ENCODE data around the gene SYCP1.
"Not testable (repeated sequence)": the region's sequence is repeated elsewhere in the genome, so short reads cannot be mapped to it uniquely, and the experiment has no call there.

The SYCP1 gene

GRCh38 chr1:115012434-115012833 lies 157.8 kb downstream of the SYCP1 start:
- no peak for DNase-seq (ENCODE audit: low spot score in 2 of 2)
- H3K9me3 Mint-ChIP-seq, result no peaks in the 10 kb centered on the region
- H3K27ac Mint-ChIP-seq, result no peak overlapping the region
- ATAC-seq, result no peak
- H3K4me1 Mint-ChIP-seq, result no peaks in the 10 kb centered on the region
- H3K4me3 Mint-ChIP-seq, result no peak overlapping the region
- H3K36me3 Mint-ChIP-seq, result no peaks in the 10 kb centered on the region

- no peak for DNase-seq (ENCODE audit: low spot score in 2 of 2)
- H3K4me3 Mint-ChIP-seq, result no peak overlapping the region
- peaks cover 4% of the 10 kb centered on the region for H3K9me3 Mint-ChIP-seq
- H3K4me1 Mint-ChIP-seq, result no peaks in the 10 kb centered on the region
- H3K27ac Mint-ChIP-seq, result no peak overlapping the region
- no peak for ATAC-seq
- H3K36me3 Mint-ChIP-seq, result no peaks in the 10 kb centered on the region
Measured at GRCh38 chr1:115013792-115014191, 159.1 kb downstream of the SYCP1 start.

GRCh38 chr1:115019549-115019948 lies 164.9 kb downstream of the SYCP1 start:
- not testable (repeated sequence) for H3K4me3 Mint-ChIP-seq; H3K4me1 Mint-ChIP-seq; DNase-seq (ENCODE audit: low spot score in 2 of 2); ATAC-seq; H3K36me3 Mint-ChIP-seq; H3K9me3 Mint-ChIP-seq; H3K27ac Mint-ChIP-seq

- Mint-ChIP-seq H3K9me3 (peaks cover 4% of the 10 kb centered on the region), H3K4me3 (no peak overlapping the region), H3K36me3 (no peaks in the 10 kb centered on the region), H3K4me1 (no peaks in the 10 kb centered on the region), H3K27ac (no peak overlapping the region)
- no peak for ATAC-seq
- DNase-seq (ENCODE audit: low spot score in 2 of 2), result no peak
Measured at GRCh38 chr1:115021145-115021544, 166.5 kb downstream of the SYCP1 start.

GRCh38 chr1:115023593-115023992 lies 168.9 kb downstream of the SYCP1 start:
- no peak overlapping the region for H3K27ac Mint-ChIP-seq
- no peak for ATAC-seq
- peaks cover 2% of the 10 kb centered on the region for H3K9me3 Mint-ChIP-seq

GRCh38 chr1:115029526-115029925 lies 174.9 kb downstream of the SYCP1 start, which contains the start of gene TSHB:
Gene TSHB (plus strand): TSS chr1:115029826. CDS start chr1:115033363, 3,537 bp downstream.
- ATAC-seq, result no peak
- Mint-ChIP-seq H3K36me3 (no peaks in the 10 kb centered on the region), H3K9me3 (no peaks in the 10 kb centered on the region), H3K4me3 (no peak within 1 kb of the TSS), H3K4me1 (no peaks in the 10 kb centered on the region), H3K27ac (no peak within 1 kb of the TSS)
- no peak for DNase-seq (ENCODE audit: low spot score in 2 of 2)

More at GRCh38 chr1:115023593-115023992, 168.9 kb downstream of the SYCP1 start:
- Mint-ChIP-seq H3K4me1 (no peaks in the 10 kb centered on the region), H3K4me3 (no peak overlapping the region), H3K36me3 (no peaks in the 10 kb centered on the region)
- no peak for DNase-seq (ENCODE audit: low spot score in 2 of 2)

GRCh38 chr1:115031595-115031994 lies 176.9 kb downstream of the SYCP1 start:
- DNase-seq (ENCODE audit: low spot score in 2 of 2) (no peak), ATAC-seq (no peak)
- H3K4me3 Mint-ChIP-seq, result no peak overlapping the region
- H3K4me1 Mint-ChIP-seq, result no peaks in the 10 kb centered on the region
- H3K27ac Mint-ChIP-seq, result no peak overlapping the region
- H3K36me3 Mint-ChIP-seq, result no peaks in the 10 kb centered on the region
- H3K9me3 Mint-ChIP-seq, result no peaks in the 10 kb centered on the region

GRCh38 chr1:115035652-115036051 lies 181.0 kb downstream of the SYCP1 start:
- H3K9me3 Mint-ChIP-seq, result no peaks in the 10 kb centered on the region
- H3K4me3 Mint-ChIP-seq, result no peak overlapping the region
- no peak for DNase-seq (ENCODE audit: low spot score in 2 of 2)
- no peak overlapping the region for H3K27ac Mint-ChIP-seq
- no peaks in the 10 kb centered on the region for H3K4me1 Mint-ChIP-seq
- no peak for ATAC-seq
- H3K36me3 Mint-ChIP-seq, result no peaks in the 10 kb centered on the region

- Mint-ChIP-seq H3K36me3 (no peaks in the 10 kb centered on the region), H3K4me3 (no peak overlapping the region), H3K27ac (no peak overlapping the region), H3K9me3 (no peaks in the 10 kb centered on the region), H3K4me1 (no peaks in the 10 kb centered on the region)
- ATAC-seq (no peak), DNase-seq (ENCODE audit: low spot score in 2 of 2) (no peak)
Measured at GRCh38 chr1:115036814-115037507, 182.3 kb downstream of the SYCP1 start.

- H3K4me1 Mint-ChIP-seq, result no peaks in the 10 kb centered on the region
- no peak overlapping the region for H3K4me3 Mint-ChIP-seq
- H3K9me3 Mint-ChIP-seq, result peaks cover 4% of the 10 kb centered on the region
- ATAC-seq (no peak), DNase-seq (ENCODE audit: low spot score in 2 of 2) (no peak)
- H3K36me3 Mint-ChIP-seq, result no peaks in the 10 kb centered on the region
- no peak overlapping the region for H3K27ac Mint-ChIP-seq
Measured at GRCh38 chr1:115040501-115040900, 185.8 kb downstream of the SYCP1 start.

GRCh38 chr1:115041654-115042053 lies 187.0 kb downstream of the SYCP1 start:
- no peak for DNase-seq (ENCODE audit: low spot score in 2 of 2)
- H3K4me1 Mint-ChIP-seq, result no peaks in the 10 kb centered on the region

More at GRCh38 chr1:115041654-115042053, 187.0 kb downstream of the SYCP1 start:
- no peak overlapping the region for H3K27ac Mint-ChIP-seq
- no peaks in the 10 kb centered on the region for H3K36me3 Mint-ChIP-seq
- no peak overlapping the region for H3K4me3 Mint-ChIP-seq
- peaks cover 4% of the 10 kb centered on the region for H3K9me3 Mint-ChIP-seq
- no peak for ATAC-seq
